Left cardiac atrium (tissue), 4 donors: Measurements from ENCODE around the gene NEDD9. TPM values are rescaled to one million over a fixed set of nuclear protein-coding genes. Genes with fewer than 3 reads are reported as not detected.

Source experiments
- ATAC-seq, 2 donors: fragments of 200-7000 bp; cut with Tn5 transposase; one replicate each; pipeline ENCODE4 v1.9.1; 2020; ENCODE audit warnings: mild to moderate bottlenecking in 2 of 2, moderate library complexity in 2 of 2
- DNase-seq: peaks from one replicate; pipeline ENCODE4 v3.0.0-alpha.2; 2020
- intact Hi-C, 2 donors: fragments of 100-400 bp; cut with DNase I; formaldehyde crosslinking; loops; one replicate each; pipeline versions ENCODE4 v1.14.1 to v1.15.1; 2022 to 2023
- total RNA-seq, 2 donors: library from RNA; stranded (reverse); fragmentation: NEBNext Ultra II Directional; extraction: Animal tissue kit (Norgen Biotek cat#: 25700); gene quantifications; one replicate each; pipeline ENCODE4 v1.2.1, GENCODE V29; 2021
- donor health status: DM: no; HTN: yes; CAD: no.
- donor health status: DM: no; HTN: yes; CAD: no; lungs with severe emphysema.
- donor health status: DM: yes; HTN: yes; CAD: no.
- donor health status: Dilated cardiomyopathy.

NEDD9 gene
- total RNA-seq, 2 donors from 2014 or later, result 34.0 to 42.9 TPM

DNA sequence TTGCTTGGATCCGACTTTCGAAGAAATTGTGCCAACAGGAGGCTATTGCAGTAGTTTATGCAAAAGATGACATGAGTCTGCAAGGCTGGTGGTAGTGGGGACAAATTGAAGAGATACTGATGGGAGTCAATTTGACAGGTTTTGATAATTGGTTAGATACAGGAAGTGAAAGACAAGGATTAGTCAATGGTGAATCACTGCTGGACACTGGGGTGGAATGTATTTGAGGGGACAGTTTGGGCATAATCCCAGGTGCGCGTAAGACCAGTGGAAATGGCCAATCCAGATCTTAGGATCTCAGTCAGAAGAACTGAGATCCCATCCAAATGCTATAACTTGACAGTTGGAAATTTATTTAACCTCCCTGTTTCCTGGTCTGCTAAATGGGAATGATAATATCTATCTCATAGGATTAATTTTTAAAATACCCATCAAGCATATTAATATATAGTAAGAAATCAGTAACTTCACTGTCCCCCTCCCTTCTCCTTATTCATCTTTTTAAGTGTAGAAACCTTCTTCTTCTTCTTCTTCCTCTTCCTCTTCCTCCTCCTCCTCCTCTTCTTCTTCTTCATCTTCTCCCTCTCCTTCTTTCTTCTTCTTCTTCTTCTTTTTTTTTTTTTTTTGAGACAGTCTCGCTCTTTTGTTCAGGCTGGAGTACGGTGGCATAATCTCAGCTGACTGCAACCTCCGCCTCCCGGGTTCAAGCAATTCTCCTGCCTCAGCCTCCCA lies 90.0 kb downstream of the NEDD9 start:
- DNase-seq (no peak), ATAC-seq (no peak)
- intact Hi-C loops, result loop anchor here in 1 of 2 donors (5.0 kb wide), 1 partner anchor 435 kb away; no protein-coding TSS in a partner anchor

DNA sequence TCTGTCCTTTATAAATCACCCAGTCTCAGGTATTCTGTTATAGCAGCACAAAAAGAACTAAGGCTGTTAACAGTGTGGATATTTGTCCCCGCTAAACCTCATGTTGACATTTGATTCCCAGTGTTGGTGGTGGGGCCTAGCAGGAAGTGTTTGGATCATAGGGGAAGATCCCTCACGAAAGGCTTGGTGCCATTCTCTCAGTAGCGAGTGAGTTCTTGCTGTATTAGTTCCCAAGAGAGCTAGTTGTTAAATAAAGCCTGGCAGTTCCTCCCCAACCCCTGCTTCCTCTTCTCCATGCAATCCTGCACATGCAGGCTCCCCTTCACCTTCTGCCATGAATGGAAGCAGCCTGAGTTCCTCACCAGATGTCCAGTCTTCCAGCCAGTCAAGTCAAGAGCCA lies 91.2 kb downstream of the NEDD9 start:
- DNase-seq (no peak), ATAC-seq (no peak)
- intact Hi-C loops, result loop anchor here in 1 of 2 donors (5.0 kb wide), 1 partner anchor 436 kb away; no protein-coding TSS in a partner anchor

DNA sequence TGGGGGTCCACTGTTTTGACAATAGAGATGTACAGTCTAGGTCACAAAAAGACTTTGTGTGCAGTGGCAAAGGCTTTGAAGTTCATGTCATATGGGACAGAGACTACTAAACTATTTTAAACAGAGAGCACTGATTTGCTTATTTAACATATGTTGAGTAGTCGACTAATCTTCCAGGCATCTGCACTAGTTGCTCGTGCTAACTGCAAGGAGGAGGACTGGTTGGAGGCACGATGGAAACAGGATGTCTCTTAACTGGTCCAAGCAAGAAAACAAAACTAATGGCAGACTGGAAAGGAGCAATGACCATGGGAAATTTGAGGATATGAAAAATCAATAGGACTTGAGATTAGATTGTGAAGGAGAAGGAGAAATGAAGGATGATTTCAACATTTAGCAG lies 92.4 kb downstream of the NEDD9 start:
- ATAC-seq (no peak), DNase-seq (no peak)
- intact Hi-C loops, result loop anchor here in 1 of 2 donors (5.0 kb wide), 1 partner anchor 437 kb away; no protein-coding TSS in a partner anchor

DNA sequence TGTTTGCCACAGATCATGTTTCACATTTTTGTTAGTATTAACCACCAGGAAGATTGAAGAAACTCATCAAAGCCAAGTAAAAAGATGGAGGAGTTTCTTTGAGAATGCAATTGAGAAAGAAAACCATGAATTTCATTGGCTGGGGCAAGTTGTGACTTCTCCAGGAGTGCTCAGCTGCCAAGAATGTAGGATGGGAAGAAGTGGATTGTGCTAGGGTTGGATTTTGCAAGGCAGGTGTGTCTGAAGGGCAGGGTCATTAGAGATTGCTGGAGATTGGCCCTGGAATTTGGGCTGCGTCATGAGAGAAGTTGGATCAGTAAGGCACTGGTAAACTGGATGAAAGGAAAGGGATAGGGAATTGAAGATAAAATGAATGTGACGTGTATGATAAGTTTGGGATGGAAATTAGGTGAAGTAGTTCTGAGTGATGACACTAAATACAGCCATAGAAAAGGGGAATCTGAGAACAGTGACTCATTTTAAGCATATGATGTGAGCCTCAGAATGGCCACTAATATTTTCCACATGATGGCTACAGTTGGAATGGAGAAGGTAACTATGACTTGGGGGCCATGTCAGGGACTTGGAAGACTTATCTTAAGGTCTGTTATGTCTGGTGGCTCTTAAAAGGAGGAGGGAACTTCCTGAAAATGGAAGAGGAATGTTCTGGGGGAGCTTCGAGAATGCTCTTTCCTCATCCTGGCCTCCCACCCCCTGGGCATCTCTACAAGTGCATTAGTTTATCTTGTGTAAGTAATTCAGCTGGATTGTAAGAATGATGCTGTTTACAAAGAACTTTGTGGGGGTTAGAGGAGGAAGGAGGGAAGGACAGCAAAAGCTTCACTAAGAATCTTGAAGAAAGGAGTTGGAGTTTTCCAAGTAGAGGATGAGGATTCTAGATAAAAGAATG lies 93.2 kb downstream of the NEDD9 start:
- DNase-seq (no peak), ATAC-seq (peak; percentile 30 to 77)
- intact Hi-C loops, result no loop called here

DNA sequence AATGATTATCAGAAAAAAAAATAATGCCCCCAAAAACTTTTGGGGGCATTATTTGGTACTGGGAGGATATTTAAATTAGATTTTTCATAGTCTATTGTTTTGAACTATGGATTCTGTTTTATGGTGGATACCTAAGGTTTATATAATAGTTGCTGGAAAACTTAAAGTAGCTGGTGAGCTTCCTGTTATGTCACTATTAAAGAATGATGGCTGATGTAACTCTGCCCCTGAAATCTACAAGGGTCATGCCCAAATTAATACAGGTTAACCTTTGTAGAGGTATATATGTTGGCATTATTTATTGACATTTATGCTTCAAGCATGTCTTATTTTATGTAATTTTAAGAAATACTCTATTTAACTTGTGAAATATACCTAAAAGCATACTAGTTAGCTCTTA lies 95.7 kb downstream of the NEDD9 start:
- intact Hi-C loops, result no loop called here
- DNase-seq (no peak), ATAC-seq (no peak)

Other genes with a start within 250 kb of the NEDD9 start
- gene ELOVL2, start 188.4 kb downstream of the NEDD9 start, total RNA-seq, result 1 to 10 TPM; 1.2 to 2.3 TPM
- gene SMIM13, start 138.8 kb downstream of the NEDD9 start, total RNA-seq, result 10 to 100 TPM; 10.9 to 11.3 TPM
- gene ERVFRD-1, start 120.9 kb downstream of the NEDD9 start, total RNA-seq, result under 1 TPM in 1 of 2 donors, not detected in 1; 0.09 TPM